Left forelimb (tissue), 1 donor: ENCODE measurements around the gene SETDB2.

Source experiments
- DNase-seq: peaks from one replicate; pipeline ENCODE4 v3.0.0-alpha.2; 2018; ENCODE audit warnings: low spot score

Gene SETDB2

GRCh38 chr13:49443704-49444523 lies at the start of gene SETDB2, which contains the start of gene CAB39L:
Gene SETDB2 (plus strand): TSS chr13:49444274. CDS start chr13:49451894, 7,620 bp downstream.
Gene CAB39L (minus strand): TSS chr13:49444064. CDS start chr13:49382910, 61,154 bp downstream.
- peak; percentile 99 for DNase-seq

- no peak for DNase-seq
Measured at GRCh38 chr13:49395451-49395865, 48.6 kb upstream of the SETDB2 start.

GRCh38 chr13:49395878-49396380 lies 48.1 kb upstream of the SETDB2 start:
- DNase-seq: no peak

- no peak for DNase-seq
Measured at GRCh38 chr13:49399801-49400472, 44.1 kb upstream of the SETDB2 start.

- no peak for DNase-seq
Measured at GRCh38 chr13:49400755-49401659, 43.1 kb upstream of the SETDB2 start.

- DNase-seq: no peak
Measured at GRCh38 chr13:49403996-49404702, 39.9 kb upstream of the SETDB2 start.

- no peak for DNase-seq
Measured at GRCh38 chr13:49404703-49405020, 39.4 kb upstream of the SETDB2 start.

- DNase-seq: no peak
Measured at GRCh38 chr13:49407068-49407467, 37.0 kb upstream of the SETDB2 start.

GRCh38 chr13:49407936-49408335 lies 36.1 kb upstream of the SETDB2 start:
- DNase-seq: no peak

- DNase-seq: no peak
Measured at GRCh38 chr13:49409008-49409407, 35.1 kb upstream of the SETDB2 start.

- no peak for DNase-seq
Measured at GRCh38 chr13:49410006-49410405, 34.1 kb upstream of the SETDB2 start.

- DNase-seq: no peak
Measured at GRCh38 chr13:49410477-49410876, 33.6 kb upstream of the SETDB2 start.

GRCh38 chr13:49411353-49411752 lies 32.7 kb upstream of the SETDB2 start:
- DNase-seq: no peak

GRCh38 chr13:49412749-49413148 lies 31.3 kb upstream of the SETDB2 start:
- no peak for DNase-seq

GRCh38 chr13:49417161-49417560 lies 26.9 kb upstream of the SETDB2 start:
- no peak for DNase-seq

GRCh38 chr13:49418206-49418605 lies 25.9 kb upstream of the SETDB2 start:
- no peak for DNase-seq

GRCh38 chr13:49419276-49419675 lies 24.8 kb upstream of the SETDB2 start:
- no peak for DNase-seq

- DNase-seq: no peak
Measured at GRCh38 chr13:49421391-49421790, 22.7 kb upstream of the SETDB2 start.

GRCh38 chr13:49424011-49424560 lies 20.0 kb upstream of the SETDB2 start:
- DNase-seq: no peak

- DNase-seq: no peak
Measured at GRCh38 chr13:49428041-49428763, 15.9 kb upstream of the SETDB2 start.

- DNase-seq: no peak
Measured at GRCh38 chr13:49429121-49429520, 15.0 kb upstream of the SETDB2 start.
